HepG2 (cell line): Measurements from ENCODE around the gene GAS2. TPM values are rescaled to one million over a fixed set of nuclear protein-coding genes. Genes with fewer than 3 reads are reported as not detected.

Source experiments
- CBFB ChIP-seq: sonication (generic); formaldehyde crosslinking; IDR thresholded peaks from 2 replicates; pipeline ENCODE4 v1.4.0; 2020; ENCODE audit warnings: missing genetic modification reagents
- GFI1 ChIP-seq: sonication (generic); formaldehyde crosslinking; IDR thresholded peaks from 2 replicates; pipeline ENCODE4 v1.5.0; 2020; ENCODE audit warnings: missing genetic modification reagents, mild to moderate bottlenecking, borderline replicate concordance
- KAT7 ChIP-seq: IDR thresholded peaks from 2 replicates; pipeline ENCODE4 v1.6.1; 2018; ENCODE audit warnings: borderline replicate concordance, missing compliant biosample characterization
- KDM1A ChIP-seq: IDR thresholded peaks from 2 replicates; pipeline ENCODE4 v1.6.1; 2016; ENCODE audit warnings: missing compliant biosample characterization
- KMT2B ChIP-seq: IDR thresholded peaks from 2 replicates; pipeline ENCODE4 v1.6.1; 2016; ENCODE audit warnings: missing genetic modification reagents, missing compliant biosample characterization
- MAZ ChIP-seq, 2 experiments: sonication (generic) in 1 of 2; formaldehyde crosslinking in 1 of 2; IDR thresholded peaks; 2 replicates each; pipeline versions ENCODE4 v1.5.0 to v1.6.1; 2012 to 2020; ENCODE audit warnings: low read depth in 2 of 2, mild to moderate bottlenecking in 2 of 2, borderline replicate concordance in 1 of 2, improper control_type of control experiment in 1 of 2, low read length in 1 of 2, missing genetic modification reagents in 1 of 2, moderate library complexity in 1 of 2
- POLR2G ChIP-seq: fragments of 200-400 bp; formaldehyde crosslinking; IDR thresholded peaks from 2 replicates; pipeline ENCODE4 v1.6.1; 2018; ENCODE audit warnings: mild to moderate bottlenecking, low read depth, low read length, moderate library complexity
- PRPF4 ChIP-seq: fragments of 200-400 bp; formaldehyde crosslinking; IDR thresholded peaks from 2 replicates; pipeline ENCODE4 v1.6.1; 2016; ENCODE audit warnings: low read length, low read depth; ENCODE audit not compliant: poor library complexity, severe bottlenecking
- SCMH1 ChIP-seq: sonication (generic); formaldehyde crosslinking; IDR thresholded peaks from 2 replicates; pipeline ENCODE4 v1.9.0; 2021; ENCODE audit warnings: missing genetic modification reagents, mild to moderate bottlenecking, borderline replicate concordance
- SRSF1 ChIP-seq: fragments of 200-400 bp; formaldehyde crosslinking; optimal IDR thresholded peaks from 2 replicates; pipeline ENCODE3; 2017; ENCODE audit warnings: mild to moderate bottlenecking, low read depth, low read length, moderate library complexity
- SRY ChIP-seq: sonication (generic); formaldehyde crosslinking; IDR thresholded peaks from 2 replicates; pipeline ENCODE4 v1.8.0; 2022; ENCODE audit warnings: mild to moderate bottlenecking, missing genetic modification reagents
- ZBTB8A ChIP-seq: sonication (generic); formaldehyde crosslinking; IDR thresholded peaks from 2 replicates; pipeline ENCODE4 v1.4.0; 2020; ENCODE audit warnings: mild to moderate bottlenecking, low read depth, missing genetic modification reagents, borderline replicate concordance
- ZNF17 ChIP-seq: sonication (generic); formaldehyde crosslinking; IDR thresholded peaks from 2 replicates; pipeline ENCODE4 v1.5.0; 2020; ENCODE audit warnings: mild to moderate bottlenecking, missing genetic modification reagents
- ZNF589 ChIP-seq: sonication (generic); formaldehyde crosslinking; conservative IDR thresholded peaks from 2 replicates; pipeline ENCODE4 v1.8.0; 2022; ENCODE audit warnings: mild to moderate bottlenecking, moderate library complexity, missing genetic modification reagents
- ZNF629 ChIP-seq: sonication (generic); formaldehyde crosslinking; conservative IDR thresholded peaks from 2 replicates; pipeline ENCODE4 v1.5.0; 2020; ENCODE audit warnings: missing genetic modification reagents
- ZNF878 ChIP-seq: sonication (generic); formaldehyde crosslinking; IDR thresholded peaks from 2 replicates; pipeline ENCODE4 v1.8.1; 2023; ENCODE audit warnings: mild to moderate bottlenecking, missing genetic modification reagents, moderate library complexity
- polyA plus RNA-seq, 8 experiments: library from polyadenylated mRNA; depleted of rRNA in 3 of 8; stranded (reverse) in 7 of 8; unstranded in 1 of 8; fragments of >200 nt; fragmentation: Illumina TruSeq in 4 of 8; extraction: Trizol in 4 of 8; gene quantifications; 2 replicates each; pipeline versions ENCODE4 v1.2.1 to v1.2.3, GENCODE V29; 2011 to 2016; ENCODE audit warnings: low read depth in 4 of 8, missing spikeins in 1 of 8, mixed read lengths in 1 of 8; ENCODE audit not compliant: insufficient read depth in 1 of 8
- total RNA-seq, 5 experiments: library from RNA; depleted of rRNA; stranded (reverse); fragments of >200 nt; fragmentation: Illumina TruSeq; extraction: Trizol; gene quantifications; 2 replicates each; pipeline ENCODE4 v1.2.3, GENCODE V29; 2016; ENCODE audit warnings: low read depth in 1 of 5
- TF ChIP-seq, protein P1 (sequence below): sonication (generic); formaldehyde crosslinking; conservative IDR thresholded peaks from 2 replicates; pipeline ENCODE4 v1.4.0; 2020; ENCODE audit warnings: missing genetic modification reagents
- TF ChIP-seq, protein P2 (sequence below), 2 experiments: sonication (generic) in 1 of 2; formaldehyde crosslinking in 1 of 2; IDR thresholded peaks; 2 replicates each; pipeline versions ENCODE4 v1.4.0 to v1.6.1; 2016 to 2020; ENCODE audit warnings: borderline replicate concordance in 1 of 2, low read depth in 1 of 2, mild to moderate bottlenecking in 1 of 2, missing genetic modification reagents in 1 of 2
- TF ChIP-seq, protein P3 (sequence below): IDR thresholded peaks from 2 replicates; pipeline ENCODE4 v1.6.1; 2018; ENCODE audit warnings: missing genetic modification reagents, mild to moderate bottlenecking, missing compliant biosample characterization
- TF ChIP-seq, protein P4 (sequence below): IDR thresholded peaks from 2 replicates; pipeline ENCODE4 v1.6.1; 2018; ENCODE audit warnings: missing genetic modification reagents

GAS2 gene
- total and polyA plus RNA-seq, 2 of the 13 experiments (the other 11 are each of a cell fraction or from before 2014, with no cell fraction given): 26.0 to 85.1 TPM

DNA sequence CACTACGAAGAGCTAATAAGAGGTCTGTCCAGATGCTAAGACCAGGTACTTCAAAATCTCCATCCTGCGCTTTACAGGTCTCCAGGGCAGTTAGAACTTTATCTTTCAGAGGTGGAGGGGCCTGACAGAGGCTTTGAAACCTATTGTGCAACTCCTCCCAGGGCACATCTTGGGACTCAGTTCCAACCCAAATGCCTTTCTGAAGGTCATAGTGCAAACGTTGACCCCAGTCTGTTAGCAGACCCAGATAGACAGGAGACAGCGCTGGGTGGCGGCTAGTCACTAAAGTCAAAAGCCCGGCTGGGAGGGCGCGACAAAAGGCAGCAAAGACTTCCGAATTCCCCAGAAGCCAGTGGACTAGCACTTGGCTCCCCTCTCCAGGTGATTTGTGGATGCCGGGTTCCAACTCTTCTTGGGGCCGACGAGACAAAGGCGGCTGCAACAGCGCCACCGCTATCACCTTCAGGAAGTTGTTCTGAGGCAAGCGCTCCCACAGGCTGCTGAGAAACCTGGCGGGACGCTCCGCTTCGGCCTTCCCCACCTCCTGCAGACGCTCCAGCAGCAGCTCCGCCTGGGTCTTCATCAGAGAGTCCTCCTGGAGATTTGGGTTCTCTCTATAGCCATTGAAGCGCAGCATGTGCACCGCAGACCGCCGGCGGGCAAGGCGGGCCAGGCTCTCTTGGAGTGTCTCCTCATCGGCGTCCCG is 41.5 kb upstream of the GAS2 start (continued):
- TF ChIP-seq, protein P1, sequence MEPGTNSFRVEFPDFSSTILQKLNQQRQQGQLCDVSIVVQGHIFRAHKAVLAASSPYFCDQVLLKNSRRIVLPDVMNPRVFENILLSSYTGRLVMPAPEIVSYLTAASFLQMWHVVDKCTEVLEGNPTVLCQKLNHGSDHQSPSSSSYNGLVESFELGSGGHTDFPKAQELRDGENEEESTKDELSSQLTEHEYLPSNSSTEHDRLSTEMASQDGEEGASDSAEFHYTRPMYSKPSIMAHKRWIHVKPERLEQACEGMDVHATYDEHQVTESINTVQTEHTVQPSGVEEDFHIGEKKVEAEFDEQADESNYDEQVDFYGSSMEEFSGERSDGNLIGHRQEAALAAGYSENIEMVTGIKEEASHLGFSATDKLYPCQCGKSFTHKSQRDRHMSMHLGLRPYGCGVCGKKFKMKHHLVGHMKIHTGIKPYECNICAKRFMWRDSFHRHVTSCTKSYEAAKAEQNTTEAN (CRISPR knock-in tag): peak; percentile 80; the same call in 1 of the 2 replicates
- no peak for TF ChIP-seq MAZ (IDR thresholded peaks at IDR 0.05; ENCODE audit: borderline replicate concordance, low read depth, low read length)
- TF ChIP-seq MAZ (CRISPR knock-in tag; IDR thresholded peaks at IDR 0.05; ENCODE audit: low read depth): no peak
- no peak for TF ChIP-seq KMT2B
- TF ChIP-seq, protein P2, sequence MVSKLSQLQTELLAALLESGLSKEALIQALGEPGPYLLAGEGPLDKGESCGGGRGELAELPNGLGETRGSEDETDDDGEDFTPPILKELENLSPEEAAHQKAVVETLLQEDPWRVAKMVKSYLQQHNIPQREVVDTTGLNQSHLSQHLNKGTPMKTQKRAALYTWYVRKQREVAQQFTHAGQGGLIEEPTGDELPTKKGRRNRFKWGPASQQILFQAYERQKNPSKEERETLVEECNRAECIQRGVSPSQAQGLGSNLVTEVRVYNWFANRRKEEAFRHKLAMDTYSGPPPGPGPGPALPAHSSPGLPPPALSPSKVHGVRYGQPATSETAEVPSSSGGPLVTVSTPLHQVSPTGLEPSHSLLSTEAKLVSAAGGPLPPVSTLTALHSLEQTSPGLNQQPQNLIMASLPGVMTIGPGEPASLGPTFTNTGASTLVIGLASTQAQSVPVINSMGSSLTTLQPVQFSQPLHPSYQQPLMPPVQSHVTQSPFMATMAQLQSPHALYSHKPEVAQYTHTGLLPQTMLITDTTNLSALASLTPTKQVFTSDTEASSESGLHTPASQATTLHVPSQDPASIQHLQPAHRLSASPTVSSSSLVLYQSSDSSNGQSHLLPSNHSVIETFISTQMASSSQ (IDR thresholded peaks at IDR 0.05; ENCODE audit: low read depth): no peak
- TF ChIP-seq, protein P2 (CRISPR knock-in tag; IDR thresholded peaks at IDR 0.05; ENCODE audit: borderline replicate concordance): no peak; the same call in none of the 2 replicates
- no peak for TF ChIP-seq ZNF17 (CRISPR knock-in tag)
- TF ChIP-seq POLR2G: peak; percentile 30; the same call in 1 of the 2 replicates
- no peak for TF ChIP-seq SRY (CRISPR knock-in tag)
- no peak for TF ChIP-seq PRPF4
- no peak for TF ChIP-seq ZNF629
- TF ChIP-seq KAT7: peak; percentile 58; the same call in 1 of the 2 replicates
- no peak for TF ChIP-seq SCMH1
- TF ChIP-seq GFI1 (CRISPR knock-in tag): 0 out of 2 replicates have a peak, but pooled peaks have one; percentile 16
- TF ChIP-seq KDM1A (CRISPR knock-in tag): 0 out of 2 replicates have a peak, but pooled peaks have one; percentile 18
- TF ChIP-seq, protein P3, sequence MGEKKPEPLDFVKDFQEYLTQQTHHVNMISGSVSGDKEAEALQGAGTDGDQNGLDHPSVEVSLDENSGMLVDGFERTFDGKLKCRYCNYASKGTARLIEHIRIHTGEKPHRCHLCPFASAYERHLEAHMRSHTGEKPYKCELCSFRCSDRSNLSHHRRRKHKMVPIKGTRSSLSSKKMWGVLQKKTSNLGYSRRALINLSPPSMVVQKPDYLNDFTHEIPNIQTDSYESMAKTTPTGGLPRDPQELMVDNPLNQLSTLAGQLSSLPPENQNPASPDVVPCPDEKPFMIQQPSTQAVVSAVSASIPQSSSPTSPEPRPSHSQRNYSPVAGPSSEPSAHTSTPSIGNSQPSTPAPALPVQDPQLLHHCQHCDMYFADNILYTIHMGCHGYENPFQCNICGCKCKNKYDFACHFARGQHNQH (CRISPR knock-in tag): 0 out of 2 replicates have a peak, but pooled peaks have one; percentile 14
- TF ChIP-seq ZNF878 (CRISPR knock-in tag): 0 out of 2 replicates have a peak, but pooled peaks have one; percentile 35
- TF ChIP-seq SRSF1: peak; percentile 83
- peak; percentile 59; the same call in 1 of the 2 replicates for TF ChIP-seq ZNF589 (CRISPR knock-in tag)
- TF ChIP-seq ZBTB8A (CRISPR knock-in tag): no peak
- TF ChIP-seq, protein P4, sequence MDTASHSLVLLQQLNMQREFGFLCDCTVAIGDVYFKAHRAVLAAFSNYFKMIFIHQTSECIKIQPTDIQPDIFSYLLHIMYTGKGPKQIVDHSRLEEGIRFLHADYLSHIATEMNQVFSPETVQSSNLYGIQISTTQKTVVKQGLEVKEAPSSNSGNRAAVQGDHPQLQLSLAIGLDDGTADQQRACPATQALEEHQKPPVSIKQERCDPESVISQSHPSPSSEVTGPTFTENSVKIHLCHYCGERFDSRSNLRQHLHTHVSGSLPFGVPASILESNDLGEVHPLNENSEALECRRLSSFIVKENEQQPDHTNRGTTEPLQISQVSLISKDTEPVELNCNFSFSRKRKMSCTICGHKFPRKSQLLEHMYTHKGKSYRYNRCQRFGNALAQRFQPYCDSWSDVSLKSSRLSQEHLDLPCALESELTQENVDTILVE (CRISPR knock-in tag): no peak
- TF ChIP-seq CBFB (CRISPR knock-in tag): no peak
